Activated naive CD4-positive, alpha-beta T cell treated with anti-CD3 and anti-CD28 coated beads, Interleukin-2, amount 50 U/mL, for 72 hours (primary cell): ENCODE data around the gene DRC7. TPM values are rescaled to one million over a fixed set of nuclear protein-coding genes. Genes with fewer than 3 reads are reported as not detected.
"Not testable (repeated sequence)": the region's sequence is repeated elsewhere in the genome, so short reads cannot be mapped to it uniquely, and the experiment has no call there.

Source experiments
- ATAC-seq, 2 donors: fragments of 150-1000 bp; cut with Tn5 transposase; 2 replicates each; pipeline ENCODE4 v1.10.0; 2021; ENCODE audit warnings: mild to moderate bottlenecking in 2 of 2, moderate library complexity in 2 of 2
- DNase-seq, 2 donors: peaks; one replicate each; pipeline ENCODE4 v3.0.0; 2021 to 2022; ENCODE audit warnings: low spot score in 2 of 2
- H3K27ac Mint-ChIP-seq, 2 donors: one replicate each; pipeline ENCODE4 v1.8.0; 2022; ENCODE audit warnings: mild to moderate bottlenecking in 2 of 2, mixed read lengths in 2 of 2
- H3K36me3 Mint-ChIP-seq, 2 donors: one replicate each; pipeline ENCODE4 v1.8.0; 2022; ENCODE audit warnings: mixed read lengths in 2 of 2
- H3K9me3 Mint-ChIP-seq, 2 donors: one replicate each; pipeline ENCODE4 v1.8.0; 2022; ENCODE audit warnings: mixed read lengths in 2 of 2
- total RNA-seq, 2 donors: library from RNA; stranded (reverse); gene quantifications; one replicate each; pipeline ENCODE4 v1.2.3, GENCODE V29; 2022

Gene DRC7
- total RNA-seq, 2 donors from 2014 or later, result not detected

- ATAC-seq (no peak), DNase-seq (no peak)
- Mint-ChIP-seq H3K36me3 (no peaks in the 10 kb centered on the region), H3K27ac (no peak within 1 kb of the TSS), H3K9me3 (no peaks in the 10 kb centered on the region)
Observed at GRCh38 chr16:57668263-57668571, 26.4 kb upstream of the DRC7 start, which contains the start of gene ADGRG3. Gene ADGRG3, plus strand, starts transcription at chr16:57668306. Its CDS starts 42 bp downstream, at chr16:57668348.

GRCh38 chr16:57668630-57669475, 25.8 kb upstream of the DRC7 start:
- Mint-ChIP-seq H3K36me3 (no peaks in the 10 kb centered on the region), H3K27ac (no peak overlapping the region), H3K9me3 (no peaks in the 10 kb centered on the region)
- ATAC-seq, result no peak
- no peak for DNase-seq

- no peaks in the 10 kb centered on the region for H3K9me3 Mint-ChIP-seq
- no peak overlapping the region for H3K27ac Mint-ChIP-seq
- H3K36me3 Mint-ChIP-seq, result no peaks in the 10 kb centered on the region
- no peak for DNase-seq
- no peak for ATAC-seq
Observed at GRCh38 chr16:57669476-57670162, 25.0 kb upstream of the DRC7 start.

- no peak overlapping the region for H3K27ac Mint-ChIP-seq
- H3K9me3 Mint-ChIP-seq, result no peaks in the 10 kb centered on the region
- no peak for ATAC-seq
- no peak for DNase-seq
- H3K36me3 Mint-ChIP-seq, result no peaks in the 10 kb centered on the region
Observed at GRCh38 chr16:57670196-57670595, 24.4 kb upstream of the DRC7 start.

- DNase-seq, H3K36me3 Mint-ChIP-seq, H3K27ac Mint-ChIP-seq, ATAC-seq, H3K9me3 Mint-ChIP-seq: not testable (repeated sequence)
Observed at GRCh38 chr16:57671451-57671850, 23.2 kb upstream of the DRC7 start.

- DNase-seq, result no peak
- no peaks in the 10 kb centered on the region for H3K36me3 Mint-ChIP-seq
- no peaks in the 10 kb centered on the region for H3K9me3 Mint-ChIP-seq
- no peak overlapping the region for H3K27ac Mint-ChIP-seq
- no peak for ATAC-seq
Observed at GRCh38 chr16:57672416-57672815, 22.2 kb upstream of the DRC7 start.

- no peak for DNase-seq
- Mint-ChIP-seq H3K27ac (no peak overlapping the region), H3K36me3 (no peaks in the 10 kb centered on the region), H3K9me3 (no peaks in the 10 kb centered on the region)
- ATAC-seq, result no peak
Observed at GRCh38 chr16:57672824-57673223, 21.8 kb upstream of the DRC7 start.

- no peak for DNase-seq
Observed at GRCh38 chr16:57675741-57676551, 18.7 kb upstream of the DRC7 start.

GRCh38 chr16:57676553-57677085, 18.0 kb upstream of the DRC7 start:
- DNase-seq (no peak), ATAC-seq (no peak)
- Mint-ChIP-seq H3K9me3 (no peaks in the 10 kb centered on the region), H3K27ac (no peak overlapping the region), H3K36me3 (no peaks in the 10 kb centered on the region)

More at GRCh38 chr16:57675741-57676551, 18.7 kb upstream of the DRC7 start:
- Mint-ChIP-seq H3K27ac (no peak overlapping the region), H3K9me3 (no peaks in the 10 kb centered on the region), H3K36me3 (no peaks in the 10 kb centered on the region)
- ATAC-seq, result no peak

GRCh38 chr16:57677622-57678369, 16.8 kb upstream of the DRC7 start:
- Mint-ChIP-seq H3K36me3 (no peaks in the 10 kb centered on the region), H3K27ac (no peak overlapping the region), H3K9me3 (no peaks in the 10 kb centered on the region)
- DNase-seq (no peak), ATAC-seq (no peak)

- ATAC-seq (no peak), DNase-seq (no peak)
- Mint-ChIP-seq H3K9me3 (no peaks in the 10 kb centered on the region), H3K36me3 (no peaks in the 10 kb centered on the region), H3K27ac (no peak overlapping the region)
Observed at GRCh38 chr16:57679016-57679415, 15.6 kb upstream of the DRC7 start.

- peak overlapping the region in 1 of 2 donors; percentile 42 for H3K27ac Mint-ChIP-seq
- no peaks in the 10 kb centered on the region for H3K9me3 Mint-ChIP-seq
- DNase-seq, result no peak
- no peak for ATAC-seq
- no peaks in the 10 kb centered on the region for H3K36me3 Mint-ChIP-seq
Observed at GRCh38 chr16:57679767-57680482, 14.7 kb upstream of the DRC7 start.

GRCh38 chr16:57680842-57681375, 13.7 kb upstream of the DRC7 start:
- no peaks in the 10 kb centered on the region for H3K9me3 Mint-ChIP-seq
- H3K27ac Mint-ChIP-seq, result peak overlapping the region in 1 of 2 donors; percentile 42
- DNase-seq (no peak), ATAC-seq (no peak)
- H3K36me3 Mint-ChIP-seq, result no peaks in the 10 kb centered on the region

- Mint-ChIP-seq H3K27ac (no peak overlapping the region), H3K36me3 (no peaks in the 10 kb centered on the region), H3K9me3 (no peaks in the 10 kb centered on the region)
- DNase-seq, result no peak
- ATAC-seq, result no peak
Observed at GRCh38 chr16:57681950-57682728, 12.5 kb upstream of the DRC7 start.
